ENCODE results near the gene TRMT1. TPM values are rescaled to one million over a fixed set of nuclear protein-coding genes. Genes with fewer than 3 reads are reported as not detected.

The TRMT1 gene
- total and polyA plus RNA-seq, 7 donors = 31.6 to 87.1 (median 42.3) TPM

DNA sequence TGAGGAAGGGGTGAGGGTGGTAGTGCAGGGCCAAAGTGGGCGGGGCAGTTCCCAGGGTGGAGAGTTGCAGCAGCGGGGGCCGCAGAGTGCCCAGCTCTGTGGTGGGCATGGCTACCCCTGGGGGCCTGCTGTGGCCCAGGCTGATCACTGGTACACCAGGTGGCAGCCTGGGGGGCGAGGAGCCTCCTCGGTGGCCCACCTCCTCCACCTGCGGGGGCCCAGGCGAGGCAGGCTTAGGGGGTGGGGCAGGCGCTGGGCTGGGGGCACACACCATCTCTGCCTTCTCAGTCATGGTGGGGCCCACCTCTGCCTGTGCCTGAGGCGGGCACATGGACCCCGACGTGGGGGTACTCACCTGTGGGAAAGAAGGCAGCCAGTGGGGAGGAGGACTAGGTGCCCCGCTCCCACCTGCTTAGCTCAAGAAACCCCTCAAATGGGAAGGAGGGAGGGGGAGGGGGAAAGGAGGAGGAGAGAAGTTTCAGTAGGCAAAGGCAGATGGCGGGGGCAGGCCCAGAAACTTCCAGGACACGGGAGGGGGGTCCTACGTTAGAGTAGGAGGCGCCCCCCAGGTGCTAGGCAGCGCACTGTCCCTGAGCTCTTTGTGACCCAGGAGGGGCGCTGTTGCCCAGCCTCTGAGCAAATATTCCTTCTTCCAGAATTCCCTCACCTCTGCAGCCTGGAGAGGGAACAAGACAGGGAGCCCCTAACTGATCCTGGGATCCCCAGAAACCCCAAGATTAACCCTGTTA lies 15.5 kb downstream of the TRMT1 start:
- intact Hi-C loops (cut with DNase I) = no loop called here
- WGBS, 3 donors = 66 to 73% (median 70%) methylated on average over 12 to 18 of the region's 18 CpGs
- Histone ChIP-seq H3K4me1 (peaks cover 4% of the 10 kb centered on the region), H3K4me3 (peak overlapping the region; percentile 64), H3K27me3 (ENCODE audit: insufficient read depth in 3 of 3, low read length in 2 of 3) (no peaks in the 10 kb centered on the region), H3K9me3 (no peaks in the 10 kb centered on the region), H3K36me3 (ENCODE audit: insufficient read depth in 1 of 2, low read depth in 1 of 2) (peaks cover 0 to 11% of the 10 kb centered on the region in 2 donors), H3K27ac (peak overlapping the region; percentile 74)
- TF ChIP-seq, protein P1, sequence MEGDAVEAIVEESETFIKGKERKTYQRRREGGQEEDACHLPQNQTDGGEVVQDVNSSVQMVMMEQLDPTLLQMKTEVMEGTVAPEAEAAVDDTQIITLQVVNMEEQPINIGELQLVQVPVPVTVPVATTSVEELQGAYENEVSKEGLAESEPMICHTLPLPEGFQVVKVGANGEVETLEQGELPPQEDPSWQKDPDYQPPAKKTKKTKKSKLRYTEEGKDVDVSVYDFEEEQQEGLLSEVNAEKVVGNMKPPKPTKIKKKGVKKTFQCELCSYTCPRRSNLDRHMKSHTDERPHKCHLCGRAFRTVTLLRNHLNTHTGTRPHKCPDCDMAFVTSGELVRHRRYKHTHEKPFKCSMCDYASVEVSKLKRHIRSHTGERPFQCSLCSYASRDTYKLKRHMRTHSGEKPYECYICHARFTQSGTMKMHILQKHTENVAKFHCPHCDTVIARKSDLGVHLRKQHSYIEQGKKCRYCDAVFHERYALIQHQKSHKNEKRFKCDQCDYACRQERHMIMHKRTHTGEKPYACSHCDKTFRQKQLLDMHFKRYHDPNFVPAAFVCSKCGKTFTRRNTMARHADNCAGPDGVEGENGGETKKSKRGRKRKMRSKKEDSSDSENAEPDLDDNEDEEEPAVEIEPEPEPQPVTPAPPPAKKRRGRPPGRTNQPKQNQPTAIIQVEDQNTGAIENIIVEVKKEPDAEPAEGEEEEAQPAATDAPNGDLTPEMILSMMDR (IDR thresholded peaks at IDR 0.05) = peak; percentile 19
- ATAC-seq = no peak
- no peak for DNase-seq

DNA sequence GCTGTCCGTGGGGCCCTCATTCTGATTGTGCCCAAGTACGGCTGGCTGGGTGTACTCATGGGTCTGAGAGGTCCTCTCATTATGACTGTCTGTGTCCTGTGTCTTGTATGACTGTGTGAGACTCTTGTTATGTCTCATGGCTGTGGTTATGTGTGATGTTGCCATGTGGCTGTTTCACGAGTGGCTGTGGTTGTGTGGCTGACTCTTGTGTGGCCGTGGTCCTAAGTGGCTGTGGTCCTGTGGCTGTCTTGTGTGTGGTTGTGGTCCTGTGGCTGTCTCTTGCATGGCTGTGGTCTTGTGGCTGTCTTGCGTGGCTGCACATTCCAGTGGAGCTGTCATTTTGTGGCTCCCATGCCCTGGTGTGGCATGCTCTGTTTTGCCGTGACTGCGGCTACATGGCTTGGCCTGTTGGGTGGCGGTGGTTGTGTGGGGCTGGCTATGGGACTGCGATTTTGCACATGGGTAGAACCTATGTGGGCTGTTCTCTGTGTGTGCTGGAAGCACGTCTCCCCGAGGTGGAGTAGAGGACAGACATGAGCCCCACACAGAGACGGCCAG lies 16.4 kb downstream of the TRMT1 start:
- peak overlapping the region; percentile 51 for H3K4me3 ChIP-seq
- no peaks in the 10 kb centered on the region for H3K27me3 ChIP-seq (ENCODE audit: insufficient read depth in 3 of 3, low read length in 2 of 3)
- intact Hi-C loops (cut with DNase I) = no loop called here
- H3K36me3 ChIP-seq (ENCODE audit: insufficient read depth in 1 of 2, low read depth in 1 of 2) = peaks cover 0 to 15% of the 10 kb centered on the region in 2 donors
- TF ChIP-seq, protein P1 (IDR thresholded peaks at IDR 0.05) = no peak
- ATAC-seq (no peak), DNase-seq (no peak)
- H3K27ac ChIP-seq = peak overlapping the region; percentile 74
- WGBS, 3 donors = 69 to 75% (median 75%) methylated on average over 12 of the region's 12 CpGs
- peaks cover 4% of the 10 kb centered on the region for H3K4me1 ChIP-seq
- H3K9me3 ChIP-seq = no peaks in the 10 kb centered on the region

DNA sequence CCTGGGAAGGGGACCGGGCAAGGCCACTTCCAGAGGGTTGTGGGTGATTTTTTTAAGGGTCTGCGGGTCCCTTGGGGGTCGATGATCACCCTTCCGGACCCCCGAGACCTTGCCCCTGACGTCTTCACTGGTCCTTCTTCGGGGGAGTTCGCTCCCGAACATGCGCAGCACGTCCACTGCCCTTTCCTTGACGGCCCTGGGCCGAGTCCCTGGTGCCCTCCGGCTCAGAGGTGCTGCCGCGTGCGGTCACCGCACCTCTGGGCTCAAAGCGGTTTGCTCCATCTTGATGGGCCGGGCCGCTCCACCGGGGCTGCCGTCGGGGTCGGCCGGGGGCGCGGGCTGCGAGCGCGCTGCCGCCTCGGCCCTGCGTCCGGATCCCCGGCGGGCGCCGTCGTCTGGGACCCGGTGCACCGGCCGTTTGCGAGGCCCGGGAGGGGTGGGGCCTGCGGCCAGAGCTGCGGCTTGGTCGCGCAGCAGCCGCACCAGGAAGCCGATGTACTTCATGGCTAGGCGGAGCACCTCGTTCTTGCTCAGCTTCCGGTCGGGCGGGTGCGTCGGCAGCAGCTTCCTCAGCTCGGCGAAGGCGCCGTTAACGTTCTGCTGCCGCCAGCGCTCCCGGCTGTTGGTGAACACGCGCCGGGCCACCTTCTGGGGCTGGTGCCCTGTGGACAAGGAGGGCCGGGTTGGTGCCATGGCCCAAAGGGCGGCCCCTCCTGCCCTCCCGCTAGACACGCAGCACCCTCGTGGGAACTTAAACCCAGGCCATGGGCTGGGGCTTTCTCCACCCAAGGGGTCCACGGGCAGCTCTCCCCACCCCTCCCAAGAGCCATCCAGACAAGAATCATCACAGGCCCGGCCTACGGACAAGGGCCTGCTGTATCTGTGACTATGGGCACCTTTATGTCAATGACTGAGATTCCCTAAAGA lies 17.2 kb downstream of the TRMT1 start:
- TF ChIP-seq, protein P1 (IDR thresholded peaks at IDR 0.05) = no peak
- Histone ChIP-seq H3K4me3 (peak overlapping the region; percentile 51), H3K27me3 (ENCODE audit: insufficient read depth in 3 of 3, low read length in 2 of 3) (no peaks in the 10 kb centered on the region), H3K9me3 (no peaks in the 10 kb centered on the region), H3K27ac (peak overlapping the region; percentile 74), H3K4me1 (peaks cover 4% of the 10 kb centered on the region), H3K36me3 (ENCODE audit: insufficient read depth in 1 of 2, low read depth in 1 of 2) (peaks cover 0 to 19% of the 10 kb centered on the region in 2 donors)
- intact Hi-C loops (cut with DNase I) = no loop called here
- ATAC-seq (no peak), DNase-seq (peak; percentile 76 to 87)
- WGBS, 3 donors = 37 to 53% (median 44%) methylated on average over 75 to 77 of the region's 77 CpGs

DNA sequence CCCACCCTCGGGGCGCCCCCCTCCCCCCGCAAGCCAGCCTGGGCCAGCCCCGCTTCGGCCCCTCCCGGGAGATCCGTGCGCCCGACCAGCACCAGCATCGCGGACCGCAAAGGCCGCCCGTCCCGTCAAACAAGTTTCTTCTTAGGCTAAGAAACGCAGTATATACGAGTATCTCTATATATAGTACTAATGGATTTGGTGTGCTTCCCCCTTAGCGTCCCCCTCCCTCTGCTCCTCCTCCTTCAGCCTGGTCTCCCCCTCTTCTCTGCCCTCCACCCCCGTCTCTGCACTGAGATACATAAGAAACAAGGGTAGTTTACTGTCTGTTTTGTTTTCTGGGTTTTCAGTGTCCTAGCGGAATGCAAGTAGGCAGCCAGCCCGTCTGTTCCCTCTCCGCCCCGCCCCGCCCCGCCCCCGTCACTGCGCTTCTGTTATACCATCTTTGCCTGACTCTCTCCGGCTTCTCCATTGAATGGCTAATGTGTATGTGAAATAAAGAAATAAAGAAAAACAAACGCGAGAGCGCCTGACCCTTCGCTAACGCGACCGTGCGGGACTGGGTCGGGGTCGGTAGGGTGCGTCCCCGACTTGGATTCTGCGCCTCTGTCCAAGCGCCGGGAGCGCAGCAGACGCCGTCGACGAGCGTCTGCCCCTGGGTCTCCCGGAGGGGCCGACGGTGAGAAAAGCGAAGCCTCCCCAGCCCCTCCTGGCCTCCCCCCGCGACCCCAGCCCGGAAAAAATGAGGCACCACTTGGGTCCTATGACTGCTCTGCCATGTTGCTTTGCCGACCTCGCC lies 18.1 kb downstream of the TRMT1 start:
- ATAC-seq (peak in 2 of 4 donors; percentile 5 to 29), DNase-seq (no peak)
- Histone ChIP-seq H3K9me3 (no peaks in the 10 kb centered on the region), H3K36me3 (ENCODE audit: insufficient read depth in 1 of 2, low read depth in 1 of 2) (peaks cover 0 to 23% of the 10 kb centered on the region in 2 donors), H3K4me3 (peak overlapping the region; percentile 51), H3K27me3 (ENCODE audit: insufficient read depth in 3 of 3, low read length in 2 of 3) (no peaks in the 10 kb centered on the region), H3K4me1 (peaks cover 11% of the 10 kb centered on the region), H3K27ac (peak overlapping the region; percentile 74)
- TF ChIP-seq, protein P1 (IDR thresholded peaks at IDR 0.05) = no peak
- 30 to 41% (median 31%) methylated on average over 48 to 58 of the region's 58 CpGs for WGBS, 3 donors
- intact Hi-C loops (cut with DNase I) = no loop called here
